SK-N-SH treated with all-trans-retinoic acid at 6 μM for 48 hours (cell line): ENCODE measurements around the gene MEG3.

ENCODE experiments used
- ATAC-seq: fragments of 200-7000 bp; cut with Tn5 transposase; 3 replicates; pipeline ENCODE4 v1.9.1; 2020; ENCODE audit warnings: mild to moderate bottlenecking, moderate library complexity
- ARNTL ChIP-seq: fragments of 450-650 bp; formaldehyde crosslinking; IDR thresholded peaks from 2 replicates; pipeline ENCODE4 v1.5.0; 2020; ENCODE audit warnings: low read depth, mild to moderate bottlenecking, moderate library complexity, borderline replicate concordance
- BACH2 ChIP-seq: fragments of 250-450 bp; sonication (Bioruptor Pico); IDR thresholded peaks from 2 replicates; pipeline ENCODE4 v1.9.0; 2021; ENCODE audit warnings: mild to moderate bottlenecking, borderline replicate concordance
- CSDC2 ChIP-seq: fragments of 250-450 bp; sonication (Bioruptor Pico); IDR thresholded peaks from 2 replicates; pipeline ENCODE4 v1.5.0; 2020; ENCODE audit warnings: mild to moderate bottlenecking, moderate library complexity
- ESRRG ChIP-seq: fragments of 250-450 bp; sonication (Bioruptor Pico); IDR thresholded peaks from 2 replicates; pipeline ENCODE4 v1.6.1; 2021; ENCODE audit warnings: mild to moderate bottlenecking
- GLIS3 ChIP-seq: fragments of 250-450 bp; sonication (Bioruptor Pico); IDR thresholded peaks from 2 replicates; pipeline ENCODE4 v1.5.0; 2020; ENCODE audit warnings: mild to moderate bottlenecking, moderate library complexity
- ISL1 ChIP-seq: fragments of 250-450 bp; sonication (Bioruptor Pico); IDR thresholded peaks from 2 replicates; pipeline ENCODE4 v2.1.2; 2022; ENCODE audit warnings: mild to moderate bottlenecking, moderate library complexity
- OSR1 ChIP-seq: fragments of 250-450 bp; sonication (Bioruptor Pico); IDR thresholded peaks from 2 replicates; pipeline ENCODE4 v1.8.0; 2022; ENCODE audit warnings: moderate library complexity, mild to moderate bottlenecking, inconsistent platforms
- PPARA ChIP-seq: fragments of 250-450 bp; sonication (Bioruptor Pico); IDR thresholded peaks from 2 replicates; pipeline ENCODE4 v1.5.0; 2020; ENCODE audit warnings: mild to moderate bottlenecking, borderline replicate concordance
- RARB ChIP-seq: fragments of 250-450 bp; sonication (Bioruptor Pico); IDR thresholded peaks from 2 replicates; pipeline ENCODE4 v1.8.0; 2021; ENCODE audit warnings: mild to moderate bottlenecking, moderate library complexity
- SNAI2 ChIP-seq: fragments of 250-450 bp; sonication (Bioruptor Pico); IDR thresholded peaks from 2 replicates; pipeline ENCODE4 v1.5.0; 2020; ENCODE audit warnings: mild to moderate bottlenecking, moderate library complexity
- TOX ChIP-seq: fragments of 250-450 bp; sonication (Bioruptor Pico); IDR thresholded peaks from 2 replicates; pipeline ENCODE4 v1.8.0; 2021; ENCODE audit warnings: mild to moderate bottlenecking, moderate library complexity, borderline replicate concordance
- ZC3H10 ChIP-seq: fragments of 250-450 bp; sonication (Bioruptor Pico); IDR thresholded peaks from 2 replicates; pipeline ENCODE4 v1.5.1; 2021; ENCODE audit warnings: mild to moderate bottlenecking, moderate library complexity
- ZFP3 ChIP-seq: fragments of 250-450 bp; sonication (Bioruptor Pico); IDR thresholded peaks from 2 replicates; pipeline ENCODE4 v1.5.0; 2020; ENCODE audit warnings: mild to moderate bottlenecking, moderate library complexity
- ZFP30 ChIP-seq: fragments of 450-650 bp; formaldehyde crosslinking; IDR thresholded peaks from 2 replicates; pipeline ENCODE4 v1.5.0; 2022; ENCODE audit warnings: mild to moderate bottlenecking, moderate library complexity
- ZNF565 ChIP-seq: fragments of 450-650 bp; formaldehyde crosslinking; conservative IDR thresholded peaks from 2 replicates; pipeline ENCODE4 v1.5.0; 2020; ENCODE audit warnings: low read depth, mild to moderate bottlenecking, moderate library complexity
- ZNF70 ChIP-seq: fragments of 450-650 bp; formaldehyde crosslinking; IDR thresholded peaks from 2 replicates; pipeline ENCODE4 v1.5.0; 2020; ENCODE audit warnings: mild to moderate bottlenecking, moderate library complexity
- ZNF8 ChIP-seq: fragments of 450-650 bp; formaldehyde crosslinking; IDR thresholded peaks from 2 replicates; pipeline ENCODE4 v1.5.0; 2020; ENCODE audit warnings: mild to moderate bottlenecking, moderate library complexity
- TF ChIP-seq, protein P1 (sequence below): fragments of 250-450 bp; sonication (Bioruptor Pico); IDR thresholded peaks from 2 replicates; pipeline ENCODE4 v1.8.0; 2021; ENCODE audit warnings: low read depth, mild to moderate bottlenecking, moderate library complexity, borderline replicate concordance
- TF ChIP-seq, protein P2 (sequence below): fragments of 250-450 bp; sonication (Bioruptor Pico); IDR thresholded peaks from 2 replicates; pipeline ENCODE4 v1.8.0; 2020; ENCODE audit warnings: mild to moderate bottlenecking, moderate library complexity, borderline replicate concordance
- TF ChIP-seq, protein P3 (sequence below): fragments of 250-450 bp; sonication (Bioruptor Pico); IDR thresholded peaks from 2 replicates; pipeline ENCODE4 v1.5.1; 2020; ENCODE audit warnings: low read depth, mild to moderate bottlenecking, moderate library complexity
- TF ChIP-seq, protein P4 (sequence below): fragments of 250-450 bp; sonication (Bioruptor Pico); IDR thresholded peaks from 2 replicates; pipeline ENCODE4 v1.5.1; 2021; ENCODE audit warnings: mild to moderate bottlenecking, moderate library complexity

Gene MEG3

DNA sequence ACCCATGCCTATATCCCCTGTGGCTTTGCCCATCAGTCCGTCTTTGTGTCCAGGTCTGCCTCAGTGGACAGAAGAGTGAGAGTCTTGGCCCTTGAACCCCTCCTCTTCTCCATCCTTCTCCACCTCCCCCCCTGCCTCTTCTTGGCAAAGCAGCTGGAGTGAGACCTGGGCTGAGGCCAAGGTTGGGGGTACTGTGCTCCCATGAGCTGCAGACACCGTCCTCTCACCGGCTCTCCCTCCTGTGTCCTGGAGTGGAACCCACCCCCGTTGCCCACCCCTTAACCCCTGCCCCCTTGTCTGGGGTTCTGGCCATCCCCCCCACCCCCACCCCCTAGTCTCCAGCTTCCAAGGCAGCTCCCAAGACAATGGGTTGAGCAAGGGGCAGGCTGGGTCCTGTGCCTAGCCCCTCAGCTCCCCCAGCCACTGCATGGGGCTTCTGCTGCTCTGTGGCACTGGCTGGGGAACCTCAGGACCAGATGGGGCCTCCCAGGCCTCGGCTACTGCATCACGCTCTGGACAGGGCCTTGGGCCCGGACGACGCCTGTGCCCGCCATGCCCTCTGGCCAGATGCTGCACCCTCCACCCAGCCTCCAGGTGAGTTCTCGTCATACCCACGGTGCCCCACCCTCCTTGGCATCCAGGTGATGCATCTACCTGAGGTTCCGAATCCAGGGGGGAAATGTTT is 41.9 kb downstream of the MEG3 start:
- TF ChIP-seq ZFP30 (CRISPR knock-in tag), result no peak
- no peak for TF ChIP-seq ZNF70 (CRISPR knock-in tag)
- no peak for TF ChIP-seq ISL1 (CRISPR knock-in tag)
- TF ChIP-seq, protein P1, sequence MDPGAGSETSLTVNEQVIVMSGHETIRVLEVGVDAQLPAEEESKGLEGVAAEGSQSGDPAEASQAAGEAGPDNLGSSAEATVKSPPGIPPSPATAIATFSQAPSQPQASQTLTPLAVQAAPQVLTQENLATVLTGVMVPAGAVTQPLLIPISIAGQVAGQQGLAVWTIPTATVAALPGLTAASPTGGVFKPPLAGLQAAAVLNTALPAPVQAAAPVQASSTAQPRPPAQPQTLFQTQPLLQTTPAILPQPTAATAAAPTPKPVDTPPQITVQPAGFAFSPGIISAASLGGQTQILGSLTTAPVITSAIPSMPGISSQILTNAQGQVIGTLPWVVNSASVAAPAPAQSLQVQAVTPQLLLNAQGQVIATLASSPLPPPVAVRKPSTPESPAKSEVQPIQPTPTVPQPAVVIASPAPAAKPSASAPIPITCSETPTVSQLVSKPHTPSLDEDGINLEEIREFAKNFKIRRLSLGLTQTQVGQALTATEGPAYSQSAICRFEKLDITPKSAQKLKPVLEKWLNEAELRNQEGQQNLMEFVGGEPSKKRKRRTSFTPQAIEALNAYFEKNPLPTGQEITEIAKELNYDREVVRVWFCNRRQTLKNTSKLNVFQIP (CRISPR knock-in tag), result no peak
- no peak for TF ChIP-seq CSDC2 (CRISPR knock-in tag)
- TF ChIP-seq GLIS3 (CRISPR knock-in tag), result no peak
- no peak for TF ChIP-seq ZNF8 (CRISPR knock-in tag)
- TF ChIP-seq SNAI2 (CRISPR knock-in tag), result no peak
- TF ChIP-seq ZNF565 (CRISPR knock-in tag), result no peak
- TF ChIP-seq PPARA (CRISPR knock-in tag), result no peak
- TF ChIP-seq ZC3H10 (CRISPR knock-in tag), result no peak
- TF ChIP-seq ZFP3 (CRISPR knock-in tag), result no peak
- no peak for ATAC-seq

DNA sequence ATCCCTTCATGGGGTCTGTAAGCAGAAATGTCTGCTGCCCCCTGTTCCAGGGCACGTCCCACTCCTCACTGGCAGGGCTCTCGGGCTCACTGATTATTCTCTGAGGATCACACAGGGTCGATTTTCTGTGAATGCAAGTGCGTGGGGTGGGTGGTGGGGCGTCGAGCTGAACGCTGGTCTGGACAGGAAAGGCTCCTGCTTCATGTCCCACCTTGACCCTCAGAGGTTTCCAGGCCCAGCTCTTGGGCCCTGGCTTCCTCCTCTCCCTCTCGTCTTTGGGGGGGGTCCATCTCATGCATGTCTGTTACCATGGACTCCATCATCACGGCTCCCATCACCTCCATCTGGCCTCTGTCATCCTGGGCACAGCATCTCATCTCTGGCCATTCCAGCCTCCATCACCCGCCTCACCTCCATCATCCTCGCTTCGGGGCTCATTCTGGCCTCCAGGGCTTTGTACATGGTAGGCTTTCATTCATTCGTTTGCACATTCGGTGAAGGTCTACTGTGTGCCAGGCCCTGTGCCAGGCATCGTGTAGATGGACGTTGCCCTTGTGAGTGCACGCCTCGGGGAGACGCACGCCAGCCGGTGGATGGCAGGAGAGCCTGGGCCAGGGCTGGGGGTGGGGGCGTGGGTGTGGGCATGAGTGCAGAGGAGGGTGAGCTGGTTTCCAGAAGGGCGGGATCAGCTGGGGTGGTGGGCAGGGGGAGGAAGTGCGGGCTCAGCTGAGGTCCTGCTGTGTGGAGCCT is 42.9 kb downstream of the MEG3 start:
- TF ChIP-seq ESRRG (CRISPR knock-in tag), result no peak
- no peak for TF ChIP-seq ISL1 (CRISPR knock-in tag)
- no peak for TF ChIP-seq GLIS3 (CRISPR knock-in tag)
- no peak for TF ChIP-seq SNAI2 (CRISPR knock-in tag)
- no peak for TF ChIP-seq BACH2 (CRISPR knock-in tag)
- TF ChIP-seq ZFP30 (CRISPR knock-in tag), result no peak
- no peak for TF ChIP-seq PPARA (CRISPR knock-in tag)
- TF ChIP-seq ZNF70 (CRISPR knock-in tag), result no peak
- TF ChIP-seq, protein P2, sequence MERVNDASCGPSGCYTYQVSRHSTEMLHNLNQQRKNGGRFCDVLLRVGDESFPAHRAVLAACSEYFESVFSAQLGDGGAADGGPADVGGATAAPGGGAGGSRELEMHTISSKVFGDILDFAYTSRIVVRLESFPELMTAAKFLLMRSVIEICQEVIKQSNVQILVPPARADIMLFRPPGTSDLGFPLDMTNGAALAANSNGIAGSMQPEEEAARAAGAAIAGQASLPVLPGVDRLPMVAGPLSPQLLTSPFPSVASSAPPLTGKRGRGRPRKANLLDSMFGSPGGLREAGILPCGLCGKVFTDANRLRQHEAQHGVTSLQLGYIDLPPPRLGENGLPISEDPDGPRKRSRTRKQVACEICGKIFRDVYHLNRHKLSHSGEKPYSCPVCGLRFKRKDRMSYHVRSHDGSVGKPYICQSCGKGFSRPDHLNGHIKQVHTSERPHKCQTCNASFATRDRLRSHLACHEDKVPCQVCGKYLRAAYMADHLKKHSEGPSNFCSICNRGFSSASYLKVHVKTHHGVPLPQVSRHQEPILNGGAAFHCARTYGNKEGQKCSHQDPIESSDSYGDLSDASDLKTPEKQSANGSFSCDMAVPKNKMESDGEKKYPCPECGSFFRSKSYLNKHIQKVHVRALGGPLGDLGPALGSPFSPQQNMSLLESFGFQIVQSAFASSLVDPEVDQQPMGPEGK, result no peak
- no peak for TF ChIP-seq RARB
- no peak for TF ChIP-seq ZNF8 (CRISPR knock-in tag)
- TF ChIP-seq OSR1 (CRISPR knock-in tag), result no peak
- TF ChIP-seq ARNTL (CRISPR knock-in tag), result no peak
- TF ChIP-seq, protein P1 (CRISPR knock-in tag), result no peak
- TF ChIP-seq ZFP3 (CRISPR knock-in tag), result no peak
- TF ChIP-seq, protein P3, sequence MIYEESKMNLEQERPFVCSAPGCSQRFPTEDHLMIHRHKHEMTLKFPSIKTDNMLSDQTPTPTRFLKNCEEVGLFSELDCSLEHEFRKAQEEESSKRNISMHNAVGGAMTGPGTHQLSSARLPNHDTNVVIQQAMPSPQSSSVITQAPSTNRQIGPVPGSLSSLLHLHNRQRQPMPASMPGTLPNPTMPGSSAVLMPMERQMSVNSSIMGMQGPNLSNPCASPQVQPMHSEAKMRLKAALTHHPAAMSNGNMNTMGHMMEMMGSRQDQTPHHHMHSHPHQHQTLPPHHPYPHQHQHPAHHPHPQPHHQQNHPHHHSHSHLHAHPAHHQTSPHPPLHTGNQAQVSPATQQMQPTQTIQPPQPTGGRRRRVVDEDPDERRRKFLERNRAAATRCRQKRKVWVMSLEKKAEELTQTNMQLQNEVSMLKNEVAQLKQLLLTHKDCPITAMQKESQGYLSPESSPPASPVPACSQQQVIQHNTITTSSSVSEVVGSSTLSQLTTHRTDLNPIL (CRISPR knock-in tag), result no peak
- no peak for TF ChIP-seq TOX
- no peak for ATAC-seq

DNA sequence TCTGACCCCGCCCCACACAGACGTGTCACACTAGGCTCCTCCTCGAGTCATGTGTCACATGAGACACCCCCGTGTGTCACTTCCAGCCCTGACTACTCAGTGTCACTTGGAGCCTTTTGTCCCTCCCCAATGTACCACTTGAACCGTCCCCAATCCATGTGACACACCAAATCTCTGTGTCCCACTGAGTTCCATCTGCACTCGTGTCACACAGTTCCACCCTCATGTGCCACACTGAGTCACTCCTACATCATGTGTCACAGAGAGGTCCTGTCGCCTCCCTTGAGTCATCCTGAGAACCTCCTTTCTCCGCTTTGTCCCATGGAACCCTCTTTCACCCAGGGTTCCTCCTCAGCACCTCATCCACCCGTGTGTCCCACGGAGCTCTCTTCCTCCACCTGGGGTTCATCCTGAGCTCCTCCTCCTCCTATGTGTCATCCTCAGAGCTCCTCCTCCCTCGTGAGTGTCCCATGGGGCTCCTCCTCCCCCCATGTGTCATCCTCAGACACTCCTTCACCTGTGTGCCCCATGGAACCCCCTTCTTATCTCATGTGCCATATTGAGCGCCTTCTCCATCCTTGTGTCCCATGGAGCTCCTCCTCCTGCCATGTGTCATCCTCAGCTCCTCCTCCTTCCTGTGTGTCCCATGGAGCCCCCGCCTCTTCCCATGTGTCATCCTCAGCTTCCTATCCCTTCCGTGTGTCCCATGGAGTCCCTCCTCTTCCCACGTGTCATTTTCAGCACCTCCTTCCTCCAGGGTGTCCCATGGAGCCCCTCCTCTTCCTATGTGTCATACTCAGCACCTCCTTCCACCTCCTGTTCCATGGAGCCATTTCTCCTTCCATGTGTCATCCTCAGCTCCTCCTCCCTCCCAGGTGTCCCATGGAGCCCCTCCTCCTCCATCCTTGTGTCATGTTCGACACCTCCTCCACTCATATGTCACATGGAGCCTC is 45.6 kb downstream of the MEG3 start:
- ATAC-seq, result no peak
- TF ChIP-seq, protein P4, sequence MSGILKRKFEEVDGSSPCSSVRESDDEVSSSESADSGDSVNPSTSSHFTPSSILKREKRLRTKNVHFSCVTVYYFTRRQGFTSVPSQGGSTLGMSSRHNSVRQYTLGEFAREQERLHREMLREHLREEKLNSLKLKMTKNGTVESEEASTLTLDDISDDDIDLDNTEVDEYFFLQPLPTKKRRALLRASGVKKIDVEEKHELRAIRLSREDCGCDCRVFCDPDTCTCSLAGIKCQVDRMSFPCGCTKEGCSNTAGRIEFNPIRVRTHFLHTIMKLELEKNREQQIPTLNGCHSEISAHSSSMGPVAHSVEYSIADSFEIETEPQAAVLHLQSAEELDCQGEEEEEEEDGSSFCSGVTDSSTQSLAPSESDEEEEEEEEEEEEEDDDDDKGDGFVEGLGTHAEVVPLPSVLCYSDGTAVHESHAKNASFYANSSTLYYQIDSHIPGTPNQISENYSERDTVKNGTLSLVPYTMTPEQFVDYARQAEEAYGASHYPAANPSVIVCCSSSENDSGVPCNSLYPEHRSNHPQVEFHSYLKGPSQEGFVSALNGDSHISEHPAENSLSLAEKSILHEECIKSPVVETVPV, result no peak
- no peak for TF ChIP-seq BACH2 (CRISPR knock-in tag)
- no peak for TF ChIP-seq OSR1 (CRISPR knock-in tag)
- no peak for TF ChIP-seq ESRRG (CRISPR knock-in tag)
- no peak for TF ChIP-seq ZNF70 (CRISPR knock-in tag)
- TF ChIP-seq PPARA (CRISPR knock-in tag), result no peak
- TF ChIP-seq ZNF8 (CRISPR knock-in tag), result no peak
- no peak for TF ChIP-seq CSDC2 (CRISPR knock-in tag)
- TF ChIP-seq ZC3H10 (CRISPR knock-in tag), result no peak
- TF ChIP-seq ARNTL (CRISPR knock-in tag), result no peak
